ENCODE results near the gene CLPTM1. TPM values are rescaled to one million over a fixed set of nuclear protein-coding genes. Genes with fewer than 3 reads are reported as not detected.
"Not testable (repeated sequence)": the region's sequence is repeated elsewhere in the genome, so short reads cannot be mapped to it uniquely, and the experiment has no call there.

CLPTM1 gene
- total RNA-seq, 1 donor from 2014 or later: 36.7 TPM

DNA sequence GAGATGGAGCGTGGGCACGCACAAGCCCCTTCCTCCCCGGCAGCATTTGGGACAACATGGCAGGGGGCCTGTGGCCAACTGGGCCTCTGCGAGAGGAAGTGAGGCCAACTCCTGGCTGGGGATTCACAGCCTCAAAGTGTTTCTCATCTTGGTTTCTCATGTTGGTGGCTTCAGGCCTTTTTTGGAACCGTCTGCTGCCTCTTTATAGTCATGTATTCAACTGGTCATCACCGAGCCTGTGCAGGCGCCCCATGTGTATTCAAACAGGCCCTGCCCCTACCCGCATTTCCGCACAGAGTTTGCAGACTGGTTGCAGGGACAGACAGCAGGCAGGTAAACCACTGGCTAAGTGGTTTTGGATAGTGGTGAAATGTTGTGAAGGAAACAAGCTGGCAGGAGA is 28.8 kb downstream of the CLPTM1 start:
- DNase-seq: no peak

DNA sequence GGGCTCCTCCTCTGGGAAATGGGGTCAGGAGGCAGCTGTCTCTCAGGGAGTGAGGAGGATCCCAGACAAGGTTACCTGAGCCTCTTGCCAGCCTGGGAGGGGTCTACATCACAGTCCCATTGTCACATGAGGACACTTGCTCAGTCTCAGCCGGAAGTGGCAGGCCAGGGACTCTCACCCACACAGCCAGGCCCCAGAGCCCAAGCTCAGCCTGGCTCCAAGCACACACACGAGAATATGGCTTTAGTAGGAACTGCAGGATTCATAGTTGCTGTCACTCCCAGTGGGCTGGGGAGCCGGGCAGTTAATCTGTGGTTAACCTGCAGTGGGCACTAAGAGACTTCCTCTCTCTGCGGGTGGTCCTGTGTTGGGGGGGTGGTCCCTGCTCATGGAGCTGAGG is 30.3 kb downstream of the CLPTM1 start:
- DNase-seq: no peak

DNA sequence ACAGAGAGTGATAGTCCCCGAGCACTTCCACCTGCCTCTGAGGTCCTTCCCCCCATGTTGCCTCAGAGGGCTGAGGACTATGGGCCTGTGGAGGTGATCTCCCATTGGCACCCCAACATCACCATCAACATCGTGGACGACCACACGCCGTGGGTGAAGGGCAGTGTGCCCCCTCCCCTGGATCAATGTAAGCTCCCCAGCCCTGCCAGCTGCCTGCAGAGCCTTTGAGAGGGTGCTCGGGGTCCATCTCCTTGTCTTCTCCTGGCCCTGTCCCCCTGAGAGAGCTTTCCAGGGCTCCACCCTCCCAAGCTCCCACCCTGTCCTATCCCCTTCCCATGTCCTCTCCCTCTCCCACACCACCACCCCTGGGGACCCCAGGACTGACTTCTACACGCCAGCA is 31.2 kb downstream of the CLPTM1 start:
- no peak for DNase-seq

DNA sequence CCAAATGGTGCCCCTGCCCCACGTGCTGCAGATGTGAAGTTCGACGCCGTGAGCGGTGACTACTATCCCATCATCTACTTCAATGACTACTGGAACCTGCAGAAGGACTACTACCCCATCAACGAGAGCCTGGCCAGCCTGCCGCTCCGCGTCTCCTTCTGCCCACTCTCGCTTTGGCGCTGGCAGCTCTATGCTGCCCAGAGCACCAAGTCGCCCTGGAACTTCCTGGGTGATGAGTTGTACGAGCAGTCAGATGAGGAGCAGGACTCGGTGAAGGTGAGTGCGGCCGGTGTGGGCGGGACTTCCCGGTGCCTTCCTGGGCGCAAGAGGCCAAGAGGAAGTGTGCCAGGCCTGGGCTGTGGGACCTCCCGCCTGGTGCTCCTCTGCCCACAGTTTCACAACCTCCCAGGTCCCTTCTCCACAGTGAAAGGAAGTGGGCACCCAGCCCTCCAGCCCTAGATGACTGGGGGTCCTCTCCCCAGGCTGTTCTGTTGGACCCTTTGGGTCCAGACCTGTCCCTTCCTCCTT is 32.0 kb downstream of the CLPTM1 start:
- DNase-seq: no peak

DNA sequence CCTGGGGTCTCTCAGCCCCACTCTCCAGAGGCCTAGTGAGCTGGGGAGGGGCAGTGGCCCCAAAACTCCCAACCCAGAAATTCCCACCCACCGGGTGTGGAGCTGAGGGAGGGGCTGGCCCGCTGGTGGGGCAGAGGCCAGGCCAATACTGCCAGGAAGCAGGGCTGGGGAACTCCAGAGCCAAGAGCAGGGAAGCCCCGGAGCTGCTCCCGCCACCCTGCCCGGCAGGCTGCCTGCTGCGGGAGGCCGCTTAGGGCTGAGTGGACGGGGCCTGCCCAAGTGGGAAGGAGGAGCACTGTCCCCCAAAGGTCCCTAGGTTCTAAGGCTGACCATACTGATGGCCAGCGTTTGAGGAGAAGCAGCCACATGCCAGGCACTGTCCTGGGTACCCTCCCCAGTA is 33.1 kb downstream of the CLPTM1 start:
- no peak for DNase-seq

DNA sequence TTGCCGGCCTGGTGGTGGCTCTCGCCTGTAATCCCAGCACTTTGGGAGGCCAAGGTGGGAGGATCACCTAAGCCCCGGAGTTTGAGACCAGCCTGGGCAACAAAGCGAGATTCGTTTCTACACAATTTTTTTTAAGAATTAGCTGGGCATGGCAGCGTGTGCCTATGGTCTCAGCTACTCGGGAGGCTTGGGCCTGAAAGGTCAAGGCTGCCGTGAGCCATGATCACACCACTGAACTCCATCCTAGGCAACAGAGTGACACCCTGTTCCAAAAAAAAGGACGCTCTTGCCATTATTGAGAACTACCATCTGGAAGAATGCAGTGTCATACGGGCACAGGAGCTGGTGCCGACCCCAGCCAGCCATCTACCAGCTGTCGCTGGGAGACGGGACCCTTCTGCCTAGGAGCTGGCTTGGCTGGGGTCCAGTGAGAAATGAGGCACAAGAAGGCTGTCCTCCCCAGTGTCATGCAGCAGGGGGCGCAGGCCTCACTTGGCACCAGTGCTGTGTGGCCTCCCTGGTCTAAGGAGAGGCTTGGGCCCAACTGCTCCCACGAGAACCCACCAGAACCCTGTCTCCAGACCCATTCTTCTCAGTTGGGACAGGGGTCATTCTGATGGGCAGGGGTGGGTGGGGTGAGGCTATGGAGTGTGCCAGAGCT is 33.8 kb downstream of the CLPTM1 start:
- peak; percentile 7 for DNase-seq

DNA sequence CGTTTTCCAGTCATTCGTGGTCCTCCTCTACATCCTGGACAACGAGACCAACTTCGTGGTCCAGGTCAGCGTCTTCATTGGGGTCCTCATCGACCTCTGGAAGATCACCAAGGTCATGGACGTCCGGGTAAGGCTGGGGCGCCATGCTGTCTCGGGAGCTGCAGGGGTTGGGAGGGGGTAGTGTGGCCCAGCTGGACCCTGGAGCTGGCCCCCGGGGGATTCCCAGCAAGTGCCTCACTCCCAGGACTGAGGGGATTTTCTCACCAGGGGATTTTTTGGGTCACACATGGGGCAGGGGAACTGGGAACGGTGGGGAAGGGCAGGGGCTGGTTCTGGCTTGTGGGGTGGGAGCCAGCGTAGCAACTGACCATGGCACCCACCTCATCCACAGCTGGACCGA is 35.3 kb downstream of the CLPTM1 start:
- DNase-seq: no peak

DNA sequence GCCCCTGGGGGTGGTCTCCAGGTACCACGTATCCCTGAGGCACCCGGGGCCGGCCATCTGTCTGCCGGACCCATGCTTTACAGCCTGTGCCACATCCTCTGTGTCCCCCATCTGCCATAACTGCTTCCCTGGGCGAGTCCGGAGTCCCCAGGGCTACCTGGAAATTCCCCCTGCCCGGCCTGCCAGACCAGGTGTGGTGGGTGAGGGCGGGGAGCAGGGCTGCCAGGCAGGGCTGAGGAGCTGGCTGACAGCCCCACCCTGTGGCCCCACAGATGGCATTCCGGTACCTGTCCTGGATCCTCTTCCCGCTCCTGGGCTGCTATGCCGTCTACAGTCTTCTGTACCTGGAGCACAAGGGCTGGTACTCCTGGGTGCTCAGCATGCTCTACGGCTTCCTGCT is 35.8 kb downstream of the CLPTM1 start:
- no peak for DNase-seq

DNA sequence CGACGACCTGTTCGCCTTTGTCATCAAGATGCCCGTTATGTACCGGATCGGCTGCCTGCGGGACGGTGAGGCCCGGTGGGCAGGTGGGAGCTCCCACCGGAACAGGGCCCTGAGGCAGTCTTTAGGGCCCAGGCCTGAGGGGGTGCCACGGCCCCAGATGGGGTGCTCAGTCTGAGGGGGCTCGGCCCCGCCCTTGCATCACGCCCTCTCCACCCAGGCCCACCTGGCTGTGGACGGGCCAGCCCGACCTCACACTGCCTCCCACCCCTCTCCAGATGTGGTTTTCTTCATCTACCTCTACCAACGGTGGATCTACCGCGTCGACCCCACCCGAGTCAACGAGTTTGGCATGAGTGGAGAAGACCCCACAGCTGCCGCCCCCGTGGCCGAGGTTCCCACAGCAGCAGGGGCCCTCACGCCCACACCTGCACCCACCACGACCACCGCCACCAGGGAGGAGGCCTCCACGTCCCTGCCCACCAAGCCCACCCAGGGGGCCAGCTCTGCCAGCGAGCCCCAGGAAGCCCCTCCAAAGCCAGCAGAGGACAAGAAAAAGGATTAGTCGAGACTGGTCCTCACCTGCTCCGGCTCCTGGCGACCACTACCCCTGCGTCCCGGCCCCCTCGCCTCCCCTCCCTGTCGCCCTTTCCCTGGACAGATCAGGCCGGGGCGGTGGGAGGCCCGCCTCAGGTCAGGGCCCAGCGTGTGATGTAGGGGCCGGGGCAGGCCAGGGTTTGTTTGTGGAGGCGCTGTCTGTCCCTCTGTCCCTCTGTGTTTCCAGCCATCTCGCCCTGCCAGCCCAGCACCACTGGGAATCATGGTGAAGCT is 37.4 kb downstream of the CLPTM1 start:
- no peak for DNase-seq

DNA sequence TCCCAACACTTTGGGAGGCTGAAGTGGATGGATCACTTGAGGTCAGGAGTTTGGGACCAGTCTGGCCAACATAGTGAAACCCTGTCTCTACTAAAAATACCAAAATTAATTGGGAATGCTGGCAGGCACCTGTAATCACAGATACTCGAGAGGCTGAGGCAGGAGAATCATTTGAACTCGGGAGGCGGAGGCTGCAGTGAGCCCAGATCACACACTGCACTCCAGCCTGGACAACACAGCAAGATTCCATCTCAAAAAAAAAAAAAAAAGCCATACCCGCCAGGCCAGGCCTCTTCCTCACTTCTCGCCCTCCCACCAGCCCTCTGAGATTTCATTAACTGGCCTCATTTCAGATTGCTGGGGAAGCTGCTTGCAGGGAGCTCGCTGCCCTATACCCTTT is 38.3 kb downstream of the CLPTM1 start:
- DNase-seq: no peak

DNA sequence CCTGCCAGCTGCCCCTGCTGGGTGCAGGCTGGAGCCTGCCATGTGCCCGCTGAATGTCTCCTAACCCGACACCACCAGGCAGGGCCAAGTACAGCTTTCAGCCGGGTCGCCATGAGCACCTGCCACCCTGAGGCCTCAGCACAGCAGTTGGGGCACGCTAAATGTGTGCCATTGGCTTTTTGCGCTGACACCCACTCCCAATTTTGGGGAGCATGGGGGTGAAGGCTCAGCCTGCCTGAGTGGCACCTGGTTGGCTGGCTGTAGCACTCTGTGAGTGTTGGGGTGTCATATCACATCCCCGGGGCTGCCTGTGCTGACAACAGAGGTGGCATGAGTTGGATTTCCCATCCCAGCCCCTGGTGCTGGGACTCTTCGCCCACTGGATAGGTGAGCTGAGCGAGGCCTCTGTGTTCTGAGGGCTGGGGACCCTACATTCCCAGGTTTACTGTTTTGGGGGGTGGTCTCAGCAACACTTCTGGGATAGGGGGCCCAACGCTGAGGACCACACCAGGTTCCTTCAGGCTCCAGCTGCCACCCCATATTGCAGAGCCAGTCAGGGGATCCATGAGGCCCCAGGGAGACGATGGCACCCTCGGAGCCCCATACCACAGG is 38.9 kb downstream of the CLPTM1 start:
- no peak for DNase-seq

DNA sequence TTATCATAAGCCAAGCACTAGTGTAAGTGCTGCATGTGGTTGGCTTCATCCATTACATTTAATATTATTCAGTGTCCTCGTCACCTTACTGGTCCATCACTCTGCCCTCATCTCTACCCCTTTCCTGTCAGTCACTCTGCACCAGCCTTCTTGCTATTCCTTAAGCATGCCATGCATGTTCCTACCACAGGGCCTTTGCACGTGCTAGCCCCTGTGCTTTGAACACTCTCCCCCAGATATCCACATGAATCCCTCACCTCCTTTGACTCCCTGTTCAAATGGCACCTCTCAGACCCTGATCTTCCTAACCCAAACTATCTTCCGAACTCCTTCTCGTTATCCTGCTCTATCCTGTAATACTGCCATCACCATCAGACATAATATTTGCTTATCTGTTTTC is 42.8 kb downstream of the CLPTM1 start:
- DNase-seq: no peak

DNA sequence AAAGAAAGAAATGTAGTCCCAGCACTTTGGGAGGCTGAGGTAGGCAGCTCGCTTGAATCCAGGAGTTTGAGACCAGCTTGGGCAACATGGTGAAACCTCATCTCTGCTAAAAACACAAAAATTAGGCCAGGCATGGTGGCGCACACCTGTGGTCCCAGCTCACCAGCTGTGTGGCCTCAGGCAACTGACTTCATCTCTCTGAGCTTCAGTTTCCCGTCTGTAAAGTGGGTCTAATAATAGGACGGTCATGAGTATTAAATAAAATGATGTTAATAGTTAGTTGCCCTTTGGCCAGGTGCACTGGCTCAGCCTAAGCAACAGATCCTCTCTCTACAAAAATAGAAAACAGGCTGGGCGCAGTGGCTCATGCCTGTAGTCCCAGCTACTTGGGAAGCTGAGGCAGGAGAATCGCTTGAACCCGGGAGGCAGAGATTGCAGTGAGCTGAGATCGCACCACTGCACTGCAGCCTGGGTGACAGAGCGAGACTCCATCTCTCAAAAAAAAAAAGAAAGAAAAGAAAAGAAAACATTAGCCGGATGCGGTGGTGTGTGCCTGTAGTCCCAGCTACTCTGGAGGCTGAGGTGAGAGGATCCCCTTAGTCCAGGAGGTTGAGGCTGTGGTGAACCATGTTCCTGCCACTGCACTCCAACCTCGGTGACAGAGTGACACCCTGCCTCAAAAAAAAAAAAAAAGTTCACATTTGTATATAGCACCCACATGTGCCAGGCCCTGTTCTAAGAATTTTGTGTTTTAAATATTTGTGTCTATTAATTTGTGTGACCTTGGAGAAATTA is 44.1 kb downstream of the CLPTM1 start:
- DNase-seq: not testable (repeated sequence)

DNA sequence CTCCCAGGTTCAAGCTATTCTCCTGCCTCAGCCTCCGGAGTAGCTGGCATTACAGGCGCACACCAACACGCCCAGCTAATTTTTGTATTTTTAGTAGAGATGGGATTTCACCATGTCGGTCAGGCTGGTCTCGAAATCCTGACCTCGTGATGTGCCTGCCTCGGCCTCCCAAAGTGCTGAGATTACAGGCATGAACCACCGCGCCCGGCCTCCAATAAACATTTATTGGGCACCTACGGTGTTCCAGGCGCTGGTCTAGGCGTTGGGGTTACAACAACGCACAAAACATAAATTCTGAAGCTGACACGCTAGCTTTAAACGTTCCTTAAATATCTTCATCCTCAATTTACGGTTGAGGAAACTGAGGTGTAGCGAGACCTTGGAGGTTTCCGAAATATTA is 45.5 kb downstream of the CLPTM1 start:
- not testable (repeated sequence) for DNase-seq

DNA sequence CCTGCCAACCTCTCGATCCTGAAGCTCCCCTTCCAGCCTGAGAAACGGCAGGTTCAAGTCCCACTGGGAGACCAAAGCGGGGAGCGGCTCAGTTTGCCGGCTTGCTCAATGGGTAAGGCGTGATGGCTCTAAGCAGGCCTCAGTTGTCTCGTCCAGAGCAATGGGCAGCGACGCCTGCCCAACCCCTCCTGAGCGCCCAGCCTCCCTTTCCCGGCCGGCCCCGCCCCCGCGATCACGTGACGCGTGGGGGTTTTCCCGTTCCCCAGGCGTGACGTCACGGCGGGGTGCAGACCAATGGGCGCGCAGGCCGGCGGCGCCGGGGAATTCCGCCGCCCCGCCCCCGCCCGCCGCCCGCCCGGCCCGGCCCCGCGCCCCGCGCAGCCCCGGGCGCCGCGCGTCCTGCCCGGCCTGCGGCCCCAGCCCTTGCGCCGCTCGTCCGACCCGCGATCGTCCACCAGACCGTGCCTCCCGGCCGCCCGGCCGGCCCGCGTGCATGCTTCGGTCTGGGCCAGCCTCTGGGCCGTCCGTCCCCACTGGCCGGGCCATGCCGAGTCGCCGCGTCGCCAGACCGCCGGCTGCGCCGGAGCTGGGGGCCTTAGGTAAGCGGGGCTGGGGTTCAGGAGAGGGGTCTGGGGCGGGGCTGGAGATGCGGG is 46.0 kb downstream of the CLPTM1 start, which contains the start of gene RELB:
Gene RELB (plus strand): TSS at position 378 of the 653 bp plus-strand sequence. CDS start 116 bp downstream, at position 494.
- peak; percentile 78 for DNase-seq

DNA sequence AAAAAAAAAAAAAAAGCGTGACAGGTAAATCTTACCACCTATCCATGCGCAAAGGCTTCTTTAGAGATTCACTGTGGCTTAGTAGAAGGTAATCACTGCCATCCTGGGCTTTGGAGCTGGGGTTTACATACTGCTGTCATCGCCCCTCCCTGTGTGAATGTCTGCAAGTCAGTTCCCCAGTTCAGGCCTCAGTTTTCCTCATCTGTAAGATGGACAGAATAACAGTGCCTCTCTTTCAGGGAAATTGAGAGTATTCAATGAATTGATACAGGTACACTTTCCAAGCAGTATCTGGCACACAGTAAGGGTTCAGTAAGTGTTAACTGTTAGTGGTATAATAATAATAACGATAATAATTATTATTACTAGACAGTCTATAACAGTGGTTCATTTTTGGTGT is 48.3 kb downstream of the CLPTM1 start:
- no peak for DNase-seq

DNA sequence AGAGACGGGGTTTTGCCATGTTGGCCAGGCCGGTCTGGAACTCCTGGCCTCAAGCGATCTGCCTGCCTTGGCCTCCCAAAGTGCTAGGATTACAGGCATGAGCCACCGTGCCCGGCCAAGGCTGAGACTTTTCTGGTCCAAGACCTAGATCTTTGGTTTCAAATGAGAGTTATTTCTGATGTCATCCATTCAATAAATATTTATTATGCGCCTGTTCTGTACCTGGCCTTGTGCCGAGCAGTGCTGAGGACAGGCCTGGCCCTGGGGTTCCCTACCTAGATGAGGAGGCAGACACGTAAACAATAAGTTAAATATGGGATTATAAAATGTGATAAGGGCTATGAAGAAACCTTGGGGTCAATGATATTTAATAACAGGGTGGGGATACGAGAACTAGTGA is 50.6 kb downstream of the CLPTM1 start:
- DNase-seq: no peak

DNA sequence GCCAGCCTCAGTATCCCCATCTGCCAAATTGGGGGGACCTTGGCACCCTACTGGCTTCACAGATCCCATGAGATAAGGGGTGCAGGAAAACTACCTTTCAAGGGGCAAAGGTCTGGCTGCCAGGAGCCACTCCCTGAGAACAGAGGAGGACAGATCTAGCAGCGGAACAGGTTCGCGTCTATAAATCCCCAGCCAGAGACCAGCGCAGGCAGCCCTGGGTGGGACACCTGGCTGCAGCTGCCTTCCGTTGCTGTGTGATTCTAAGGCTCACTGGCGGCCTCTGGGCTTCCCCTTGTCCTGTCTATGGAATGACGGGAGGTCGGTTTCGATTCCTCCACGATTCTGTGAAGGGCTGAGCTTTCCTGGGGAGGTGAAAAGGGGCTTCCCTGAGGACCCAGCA is 53.4 kb downstream of the CLPTM1 start:
- DNase-seq: no peak

DNA sequence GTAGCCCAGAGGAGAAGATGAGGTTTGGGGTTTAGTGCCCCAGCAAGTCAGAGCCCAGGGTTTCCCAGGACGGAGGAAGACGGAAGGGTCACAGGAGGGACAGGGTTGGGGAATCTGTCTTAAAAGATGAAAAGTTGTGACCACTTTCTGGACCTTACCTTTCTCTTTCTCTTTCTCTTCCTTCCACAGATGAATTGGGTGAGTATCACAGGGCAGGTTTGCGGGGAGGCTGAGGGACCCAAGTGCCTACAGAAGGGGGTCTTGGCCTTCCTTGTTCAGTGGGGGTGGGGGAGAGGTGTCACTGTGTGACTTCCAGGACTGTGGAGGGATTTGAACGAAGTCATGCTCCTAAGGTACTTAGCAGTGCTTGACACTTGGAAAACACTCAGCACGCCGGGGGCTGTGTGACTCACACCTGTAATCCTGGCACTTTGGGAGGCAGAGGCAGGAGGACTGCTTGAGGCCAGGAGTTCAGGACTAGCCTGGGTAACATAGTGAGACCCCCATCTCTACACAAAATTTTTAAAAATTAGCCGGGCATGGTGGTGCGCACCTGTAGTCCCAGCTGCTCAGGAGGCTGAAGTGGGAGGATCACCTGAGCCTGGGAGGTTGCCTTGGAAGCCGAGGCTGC is 54.6 kb downstream of the CLPTM1 start:
- no peak for DNase-seq

DNA sequence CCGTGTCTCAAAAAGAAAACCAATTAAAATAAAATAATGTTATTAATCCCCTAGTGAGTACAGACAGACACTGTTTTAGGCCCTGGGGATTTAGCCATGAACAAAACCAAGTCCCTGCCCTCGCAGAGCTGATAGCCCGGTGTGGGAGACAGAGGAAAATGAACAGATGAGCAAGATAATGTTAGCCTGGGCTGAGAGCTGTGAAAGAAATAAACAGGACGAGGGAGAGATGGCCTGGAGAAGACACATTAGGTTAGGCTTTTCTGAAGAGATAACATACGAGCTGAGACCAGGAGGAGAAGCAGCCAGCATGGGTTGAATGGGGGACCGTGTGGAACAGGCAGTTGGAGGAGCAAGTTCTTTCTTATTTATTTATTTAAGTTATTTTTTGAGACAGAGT is 55.1 kb downstream of the CLPTM1 start:
- DNase-seq: no peak

DNA sequence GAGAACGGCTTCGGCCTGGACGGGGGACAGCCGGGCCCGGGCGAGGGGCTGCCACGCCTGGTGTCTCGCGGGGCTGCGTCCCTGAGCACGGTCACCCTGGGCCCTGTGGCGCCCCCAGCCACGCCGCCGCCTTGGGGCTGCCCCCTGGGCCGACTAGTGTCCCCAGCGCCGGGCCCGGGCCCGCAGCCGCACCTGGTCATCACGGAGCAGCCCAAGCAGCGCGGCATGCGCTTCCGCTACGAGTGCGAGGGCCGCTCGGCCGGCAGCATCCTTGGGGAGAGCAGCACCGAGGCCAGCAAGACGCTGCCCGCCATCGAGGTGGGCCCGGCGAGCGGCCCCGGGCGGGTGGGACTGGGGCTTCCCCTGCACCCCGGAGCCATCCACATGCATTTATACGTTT is 56.8 kb downstream of the CLPTM1 start:
- no peak for DNase-seq

Data from skin of body (tissue), 2 donors.